ENCODE measurements around the gene XKR7.
"Not testable (repeated sequence)": the region's sequence is repeated elsewhere in the genome, so short reads cannot be mapped to it uniquely, and the experiment has no call there.

XKR7 gene

DNA sequence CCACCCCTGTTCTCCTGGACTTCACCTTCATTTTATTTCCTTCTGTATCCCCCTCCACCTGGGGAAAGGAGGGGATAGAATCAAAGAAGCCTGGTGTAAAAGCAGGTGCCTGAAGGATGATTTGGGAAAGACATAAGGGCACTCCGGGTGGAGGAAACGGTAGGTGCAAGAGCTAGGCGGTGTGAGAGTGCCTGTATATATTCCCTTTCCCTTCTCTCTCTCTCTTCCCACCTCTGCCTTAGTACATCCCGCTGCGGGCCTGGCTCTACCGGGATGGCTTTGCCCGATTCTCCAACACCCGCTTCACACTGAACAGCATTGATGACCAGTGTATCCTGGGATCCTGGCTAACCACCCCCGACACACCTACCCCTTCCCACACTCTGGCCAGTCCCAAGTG, 42.3 kb upstream of the XKR7 start:
- Histone ChIP-seq H3K9me3 (no peaks in the 10 kb centered on the region), H3K36me3 (no peaks in the 10 kb centered on the region), H4K20me1 (no peaks in the 10 kb centered on the region), H3K4me3 (no peak overlapping the region), H3K9ac (no peak overlapping the region), H3K4me2 (no peak overlapping the region), H3K4me1 (peaks cover 25% of the 10 kb centered on the region), H3K27ac (no peak overlapping the region), H3K27me3 (no peaks in the 10 kb centered on the region)
- no peak for TF ChIP-seq Cebpa-rat (IDR thresholded peaks at IDR 0.05)

DNA sequence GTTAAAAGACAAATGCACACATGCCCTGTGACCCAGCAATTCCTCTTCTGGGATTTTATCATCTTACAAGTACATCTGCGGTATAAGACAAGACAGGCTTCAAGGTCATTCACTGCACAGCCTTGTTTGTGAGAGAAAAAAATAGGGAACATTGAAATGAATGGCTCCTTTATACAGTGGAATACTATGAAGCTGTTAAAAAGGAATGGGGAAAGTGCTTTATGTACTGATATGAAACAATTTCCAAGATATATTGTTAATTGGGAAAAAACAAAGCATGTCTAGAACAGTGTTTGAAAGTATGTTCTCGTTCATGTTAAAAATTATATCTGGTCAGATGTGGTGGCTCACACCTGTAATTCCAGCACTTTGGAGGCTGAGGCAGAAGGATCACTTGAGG, 41.5 kb upstream of the XKR7 start:
- TF ChIP-seq Cebpa-rat (IDR thresholded peaks at IDR 0.05) = no peak
- Histone ChIP-seq H3K36me3 (no peaks in the 10 kb centered on the region), H3K4me2 (no peak overlapping the region), H3K27ac (no peak overlapping the region), H4K20me1 (no peaks in the 10 kb centered on the region), H3K4me1 (peaks cover 29% of the 10 kb centered on the region), H3K4me3 (no peak overlapping the region), H3K9me3 (no peaks in the 10 kb centered on the region), H3K27me3 (no peaks in the 10 kb centered on the region), H3K9ac (no peak overlapping the region)

DNA sequence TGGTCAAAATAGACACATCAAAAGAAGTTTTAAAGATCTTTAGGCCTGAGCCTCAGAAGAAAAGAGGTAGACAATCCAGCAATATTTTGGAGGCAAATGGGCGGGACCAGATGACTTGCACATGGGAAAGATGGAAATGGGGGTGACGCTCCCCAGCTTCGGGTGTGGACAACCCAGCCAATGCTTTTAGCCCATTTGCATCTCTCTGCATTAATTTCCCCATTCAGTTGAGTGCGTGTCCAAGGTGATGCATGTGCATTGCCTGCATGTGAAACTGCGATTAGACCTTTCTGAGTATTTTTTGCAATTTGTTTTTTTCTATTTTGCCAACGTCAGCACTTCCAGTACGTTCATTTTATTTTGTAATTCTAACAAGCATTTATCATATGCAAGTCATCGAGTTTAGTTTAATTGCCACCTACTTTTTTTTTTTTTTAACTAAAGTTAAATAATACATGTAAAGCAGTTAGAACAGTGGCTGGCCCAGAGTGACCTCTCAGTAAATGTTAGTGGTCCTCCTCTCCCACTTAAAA, 40.3 kb upstream of the XKR7 start:
- TF ChIP-seq Cebpa-rat (IDR thresholded peaks at IDR 0.05) = no peak

GRCh38 chr20:31929631-31930030, 38.3 kb upstream of the XKR7 start:
- not testable (repeated sequence) for H3K4me3 ChIP-seq, H3K9ac ChIP-seq, H3K27me3 ChIP-seq, H4K20me1 ChIP-seq, H3K27ac ChIP-seq, H3K36me3 ChIP-seq, H3K9me3 ChIP-seq, H3K4me2 ChIP-seq
- peaks cover 12% of the 10 kb centered on the region; the same call in 1 of the 2 replicates for H3K4me1 ChIP-seq

More for the DNA sequence above, 40.3 kb upstream of the XKR7 start:
- no peak overlapping the region for H3K4me3 ChIP-seq
- no peak overlapping the region for H3K4me2 ChIP-seq
- H4K20me1 ChIP-seq = no peaks in the 10 kb centered on the region
- H3K27ac ChIP-seq = no peak overlapping the region
- peaks cover 28% of the 10 kb centered on the region for H3K4me1 ChIP-seq
- H3K9ac ChIP-seq = no peak overlapping the region
- no peaks in the 10 kb centered on the region for H3K36me3 ChIP-seq
- H3K27me3 ChIP-seq = no peaks in the 10 kb centered on the region
- no peaks in the 10 kb centered on the region for H3K9me3 ChIP-seq

GRCh38 chr20:31930779-31931178, 37.2 kb upstream of the XKR7 start:
- Histone ChIP-seq H3K27me3 (no peaks in the 10 kb centered on the region), H3K36me3 (no peaks in the 10 kb centered on the region), H3K27ac (no peak overlapping the region), H3K4me2 (peak overlapping the region; percentile 6; the same call in 1 of the 2 replicates), H3K9ac (no peak overlapping the region), H4K20me1 (no peaks in the 10 kb centered on the region), H3K4me3 (no peak overlapping the region), H3K9me3 (no peaks in the 10 kb centered on the region), H3K4me1 (peaks cover 6% of the 10 kb centered on the region; the same call in 1 of the 2 replicates)
- TF ChIP-seq Cebpa-rat (IDR thresholded peaks at IDR 0.05) = no peak

- H3K27ac ChIP-seq = no peak overlapping the region
- peaks cover 6% of the 10 kb centered on the region; the same call in 1 of the 2 replicates for H3K4me1 ChIP-seq
- H3K4me2 ChIP-seq = no peak overlapping the region
- no peak overlapping the region for H3K4me3 ChIP-seq
- H3K27me3 ChIP-seq = no peaks in the 10 kb centered on the region
- H3K36me3 ChIP-seq = no peaks in the 10 kb centered on the region
- TF ChIP-seq Cebpa-rat (IDR thresholded peaks at IDR 0.05) = no peak
- no peak overlapping the region for H3K9ac ChIP-seq
- no peaks in the 10 kb centered on the region for H3K9me3 ChIP-seq
- H4K20me1 ChIP-seq = no peaks in the 10 kb centered on the region
Measured at GRCh38 chr20:31933698-31934097, 34.3 kb upstream of the XKR7 start.

DNA sequence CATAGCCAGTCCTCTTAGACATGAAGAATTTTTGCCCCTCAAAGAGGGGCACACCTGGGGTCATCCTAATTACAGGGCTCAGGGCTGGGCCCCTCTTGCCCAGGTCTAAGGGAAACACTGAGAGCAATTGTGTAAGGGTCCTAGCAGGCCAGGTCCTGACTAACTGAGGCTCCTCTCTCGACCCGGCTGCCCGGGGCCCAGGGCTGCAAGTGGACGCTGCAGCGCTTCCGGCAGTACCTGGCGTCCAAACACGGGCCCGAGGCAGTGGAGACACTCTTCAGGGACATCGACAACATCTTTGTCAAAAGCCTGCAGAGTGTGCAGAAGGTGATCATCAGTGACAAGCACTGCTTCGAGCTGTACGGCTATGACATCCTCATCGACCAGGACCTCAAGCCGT, 33.5 kb upstream of the XKR7 start:
- H3K36me3 ChIP-seq = no peaks in the 10 kb centered on the region
- H3K9ac ChIP-seq = no peak overlapping the region
- H3K27ac ChIP-seq = no peak overlapping the region
- H3K4me1 ChIP-seq = peaks cover 6% of the 10 kb centered on the region; the same call in 1 of the 2 replicates
- H3K9me3 ChIP-seq = no peaks in the 10 kb centered on the region
- no peaks in the 10 kb centered on the region for H4K20me1 ChIP-seq
- H3K4me2 ChIP-seq = no peak overlapping the region
- TF ChIP-seq Cebpa-rat (IDR thresholded peaks at IDR 0.05) = no peak
- no peak overlapping the region for H3K4me3 ChIP-seq
- H3K27me3 ChIP-seq = no peaks in the 10 kb centered on the region

GRCh38 chr20:31934968-31935764, 32.8 kb upstream of the XKR7 start:
- Histone ChIP-seq H3K4me3 (no peak overlapping the region), H3K4me2 (no peak overlapping the region), H3K9me3 (no peaks in the 10 kb centered on the region), H3K4me1 (peaks cover 6% of the 10 kb centered on the region; the same call in 1 of the 2 replicates), H3K27me3 (no peaks in the 10 kb centered on the region), H4K20me1 (peaks cover under 1% of the 10 kb centered on the region; the same call in 1 of the 2 replicates), H3K9ac (no peak overlapping the region), H3K27ac (no peak overlapping the region), H3K36me3 (no peaks in the 10 kb centered on the region)
- no peak for TF ChIP-seq Cebpa-rat (IDR thresholded peaks at IDR 0.05)

DNA sequence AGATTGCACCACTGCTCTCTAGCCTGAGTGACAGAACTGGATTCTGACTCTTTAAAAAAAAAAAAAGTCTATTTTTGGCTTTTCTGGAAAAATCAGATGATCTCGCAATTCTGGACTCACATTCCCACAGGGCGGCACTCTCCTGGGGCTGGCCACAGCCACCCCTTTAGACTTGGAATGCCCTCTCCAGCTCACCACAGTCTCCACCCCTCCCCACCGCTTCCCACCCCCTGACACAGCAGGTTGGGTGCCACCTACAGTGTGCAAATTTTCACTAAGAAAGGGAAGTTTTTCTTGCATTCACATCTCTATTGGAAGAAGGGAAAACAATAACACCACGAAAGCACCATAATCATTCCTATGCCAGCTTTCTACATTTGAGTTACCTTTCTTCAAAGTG, 31.5 kb upstream of the XKR7 start:
- no peaks in the 10 kb centered on the region for H3K27me3 ChIP-seq
- H3K4me3 ChIP-seq = no peak overlapping the region
- H3K27ac ChIP-seq = no peak overlapping the region
- no peaks in the 10 kb centered on the region for H3K9me3 ChIP-seq
- H3K36me3 ChIP-seq = no peaks in the 10 kb centered on the region
- no peaks in the 10 kb centered on the region for H3K4me1 ChIP-seq
- H4K20me1 ChIP-seq = peaks cover 6% of the 10 kb centered on the region; the same call in 1 of the 2 replicates
- no peak for TF ChIP-seq Cebpa-rat (IDR thresholded peaks at IDR 0.05)
- H3K4me2 ChIP-seq = no peak overlapping the region
- H3K9ac ChIP-seq = no peak overlapping the region

- Histone ChIP-seq H3K27ac (no peak overlapping the region), H3K9ac (no peak overlapping the region), H3K9me3 (no peaks in the 10 kb centered on the region), H3K4me3 (no peak overlapping the region), H3K27me3 (no peaks in the 10 kb centered on the region), H3K4me2 (no peak overlapping the region), H3K36me3 (peaks cover 11% of the 10 kb centered on the region), H3K4me1 (no peaks in the 10 kb centered on the region), H4K20me1 (peaks cover 16% of the 10 kb centered on the region)
- no peak for TF ChIP-seq Cebpa-rat (IDR thresholded peaks at IDR 0.05)
Measured at GRCh38 chr20:31937820-31938219, 30.1 kb upstream of the XKR7 start.
